ENCODE measurements around the gene RAB17. TPM values are rescaled to one million over a fixed set of nuclear protein-coding genes. Genes with fewer than 3 reads are reported as not detected.

The RAB17 gene
- total and polyA plus RNA-seq, 12 donors: 0.37 to 18.7 (median 5.0) TPM

DNA sequence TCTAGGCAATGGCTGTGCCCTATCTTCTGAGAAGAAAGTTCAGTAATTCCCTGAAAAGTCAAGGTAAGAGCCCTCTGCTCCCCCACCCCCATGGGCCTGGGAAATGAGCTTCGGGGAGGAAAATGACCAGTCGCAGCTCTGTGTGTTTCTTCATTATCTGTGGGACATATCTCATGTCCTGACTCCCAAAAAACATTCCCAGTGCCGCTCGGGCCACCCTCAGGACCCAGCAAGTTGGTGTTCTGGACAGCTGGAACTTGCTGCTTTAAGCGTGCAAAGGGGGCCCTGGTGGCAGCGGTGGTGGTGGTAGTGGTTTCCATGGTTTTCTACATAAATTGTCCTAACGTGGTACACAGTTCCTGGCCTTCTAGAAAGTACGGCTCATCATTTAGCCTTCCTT is 41.3 kb downstream of the RAB17 start:
- H3K9me3 ChIP-seq (replicated peaks in 1 of 3): no peaks in the 10 kb centered on the region
- no peaks in the 10 kb centered on the region for H3K27me3 ChIP-seq
- no peak for TF ChIP-seq POLR2A (IDR thresholded peaks at IDR 0.05)
- H3K4me3 ChIP-seq: no peak overlapping the region
- no peaks in the 10 kb centered on the region for H3K36me3 ChIP-seq (replicated peaks in 1 of 2)
- no peaks in the 10 kb centered on the region for H3K4me1 ChIP-seq (replicated peaks in 1 of 2)
- no peak overlapping the region for H3K27ac ChIP-seq
- whole genome bisulfite sequencing, 4 donors: 79 to 86% (median 84%) methylated on average over 6 to 8 of the region's 8 CpGs
- intact Hi-C loops (cut with DNase I): no loop called here
- DNase-seq: no peak

DNA sequence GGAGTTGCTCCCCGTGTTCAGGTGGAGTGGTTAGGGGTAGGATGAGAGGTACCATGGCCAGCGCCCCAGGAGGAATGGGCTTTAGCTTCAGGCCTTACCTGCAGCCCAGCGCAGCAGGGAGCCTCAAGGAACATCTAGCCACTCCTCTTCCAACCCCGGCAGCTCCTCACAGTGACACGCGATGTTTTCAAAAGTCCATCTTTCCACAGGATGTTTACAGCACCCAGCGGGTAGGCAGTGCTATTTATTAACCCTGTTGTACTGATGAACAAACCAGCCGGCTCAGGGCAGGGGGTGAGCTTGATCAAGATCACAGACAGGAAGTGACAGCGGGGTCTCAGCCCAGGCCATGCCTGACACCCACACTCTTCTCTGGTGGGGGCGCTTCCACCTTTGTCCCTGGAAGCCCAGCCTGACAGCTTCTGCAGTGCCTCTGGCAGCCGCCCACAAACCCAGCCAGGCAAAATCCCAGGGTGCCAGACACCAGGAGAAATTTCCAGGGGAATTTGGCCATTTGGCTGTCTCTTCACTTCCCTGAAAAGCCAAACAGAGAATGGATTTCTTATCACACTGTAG is 42.6 kb downstream of the RAB17 start:
- no peaks in the 10 kb centered on the region for H3K36me3 ChIP-seq (replicated peaks in 1 of 2)

DNA sequence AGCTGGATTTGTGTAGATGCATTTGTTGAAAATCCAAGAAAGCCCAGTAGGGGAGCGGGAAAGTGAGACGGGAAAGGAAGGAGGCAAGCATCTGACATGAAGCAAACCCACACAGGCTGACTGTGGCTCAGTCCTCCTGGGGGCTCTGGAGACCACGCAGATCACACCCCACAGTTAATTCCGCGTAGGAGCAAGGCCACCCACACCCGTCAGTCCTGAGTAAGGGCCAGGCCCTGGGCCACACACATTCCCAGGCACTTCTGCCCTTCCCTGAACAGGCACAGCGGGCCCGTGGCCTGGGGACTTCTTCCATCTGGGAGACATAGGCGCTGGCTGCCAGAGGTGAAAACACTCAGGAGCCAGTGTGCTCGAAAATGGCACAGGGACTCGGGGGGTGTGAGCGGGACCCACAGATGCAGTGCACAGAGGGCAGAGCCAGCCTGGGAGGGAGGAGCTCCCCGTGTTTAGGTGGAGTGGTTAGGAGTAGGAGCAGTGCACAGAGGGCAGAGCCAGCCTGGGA is 43.6 kb downstream of the RAB17 start:
- H3K27me3 ChIP-seq: no peaks in the 10 kb centered on the region
- no peaks in the 10 kb centered on the region for H3K9me3 ChIP-seq (replicated peaks in 1 of 3)
- DNase-seq: no peak
- TF ChIP-seq, protein P1, sequence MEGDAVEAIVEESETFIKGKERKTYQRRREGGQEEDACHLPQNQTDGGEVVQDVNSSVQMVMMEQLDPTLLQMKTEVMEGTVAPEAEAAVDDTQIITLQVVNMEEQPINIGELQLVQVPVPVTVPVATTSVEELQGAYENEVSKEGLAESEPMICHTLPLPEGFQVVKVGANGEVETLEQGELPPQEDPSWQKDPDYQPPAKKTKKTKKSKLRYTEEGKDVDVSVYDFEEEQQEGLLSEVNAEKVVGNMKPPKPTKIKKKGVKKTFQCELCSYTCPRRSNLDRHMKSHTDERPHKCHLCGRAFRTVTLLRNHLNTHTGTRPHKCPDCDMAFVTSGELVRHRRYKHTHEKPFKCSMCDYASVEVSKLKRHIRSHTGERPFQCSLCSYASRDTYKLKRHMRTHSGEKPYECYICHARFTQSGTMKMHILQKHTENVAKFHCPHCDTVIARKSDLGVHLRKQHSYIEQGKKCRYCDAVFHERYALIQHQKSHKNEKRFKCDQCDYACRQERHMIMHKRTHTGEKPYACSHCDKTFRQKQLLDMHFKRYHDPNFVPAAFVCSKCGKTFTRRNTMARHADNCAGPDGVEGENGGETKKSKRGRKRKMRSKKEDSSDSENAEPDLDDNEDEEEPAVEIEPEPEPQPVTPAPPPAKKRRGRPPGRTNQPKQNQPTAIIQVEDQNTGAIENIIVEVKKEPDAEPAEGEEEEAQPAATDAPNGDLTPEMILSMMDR (IDR thresholded peaks at IDR 0.05): no peak
- TF ChIP-seq POLR2A (IDR thresholded peaks at IDR 0.05): no peak
- H3K36me3 ChIP-seq (replicated peaks in 1 of 2): no peaks in the 10 kb centered on the region
- H3K4me3 ChIP-seq: no peak overlapping the region
- no peak overlapping the region for H3K27ac ChIP-seq
- H3K4me1 ChIP-seq (replicated peaks in 1 of 2): no peaks in the 10 kb centered on the region
- 78 to 86% (median 83%) methylated on average over 5 to 13 of the region's 13 CpGs for WGBS, 4 donors
- intact Hi-C loops (cut with DNase I): no loop called here

More for the DNA sequence above, 42.6 kb downstream of the RAB17 start:
- DNase-seq: no peak
- intact Hi-C loops (cut with DNase I): no loop called here
- Histone ChIP-seq H3K4me1 (replicated peaks in 1 of 2) (no peaks in the 10 kb centered on the region), H3K4me3 (no peak overlapping the region), H3K9me3 (replicated peaks in 1 of 3) (no peaks in the 10 kb centered on the region), H3K27me3 (no peaks in the 10 kb centered on the region), H3K27ac (no peak overlapping the region)
- no peak for TF ChIP-seq POLR2A (IDR thresholded peaks at IDR 0.05)
- TF ChIP-seq, protein P1 (IDR thresholded peaks at IDR 0.05): no peak
- WGBS, 4 donors: 54 to 75% (median 59%) methylated on average over 11 of the region's 11 CpGs

DNA sequence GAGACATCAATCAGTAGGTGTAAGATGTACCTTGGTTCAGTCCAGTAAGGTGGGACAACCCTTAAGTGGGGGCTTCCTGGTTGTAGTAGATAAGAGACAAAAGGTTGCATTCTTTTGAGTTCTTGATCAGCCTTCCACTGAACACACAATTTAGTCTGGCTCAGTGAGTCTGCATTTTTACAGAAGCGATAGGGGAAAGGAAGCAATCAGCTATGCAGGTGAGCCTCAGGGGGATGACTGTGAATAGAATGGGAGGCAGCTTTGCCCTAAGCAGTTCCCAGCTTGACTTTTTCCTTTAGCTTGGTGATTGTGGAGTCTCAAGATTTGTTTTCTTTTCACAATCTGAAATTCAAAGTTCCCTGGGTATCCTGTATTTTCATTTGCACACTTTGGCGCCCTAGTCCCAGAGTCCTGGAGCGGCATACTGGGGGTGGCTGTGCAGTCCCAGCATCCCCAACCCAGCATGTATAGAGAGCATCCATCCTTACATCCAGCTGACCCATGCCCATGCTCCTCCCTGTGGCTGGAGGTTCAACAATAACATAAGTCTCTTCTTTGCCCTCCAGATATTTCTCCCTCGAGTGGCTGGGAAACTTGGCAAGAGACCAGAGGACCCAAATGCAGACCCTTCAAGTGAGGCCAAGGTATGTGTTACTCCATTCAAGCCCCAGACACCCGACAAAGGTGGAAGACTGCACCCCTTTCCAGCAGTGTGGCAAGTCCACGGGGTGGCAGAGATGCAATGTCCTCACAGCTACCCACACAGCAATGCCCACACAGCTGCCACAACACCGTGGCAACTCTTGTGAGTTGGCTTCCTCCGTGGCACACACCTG is 44.3 kb downstream of the RAB17 start:
- H3K4me3 ChIP-seq: no peak overlapping the region
- DNase-seq: no peak

More for the DNA sequence above, 44.3 kb downstream of the RAB17 start:
- WGBS, 4 donors: 74 to 81% (median 77%) methylated on average over 8 of the region's 8 CpGs
- no peak overlapping the region for H3K27ac ChIP-seq
- no peaks in the 10 kb centered on the region for H3K9me3 ChIP-seq (replicated peaks in 1 of 3)
- H3K36me3 ChIP-seq (replicated peaks in 1 of 2): no peaks in the 10 kb centered on the region
- intact Hi-C loops (cut with DNase I): no loop called here
- no peaks in the 10 kb centered on the region for H3K27me3 ChIP-seq
- H3K4me1 ChIP-seq (replicated peaks in 1 of 2): no peaks in the 10 kb centered on the region
- TF ChIP-seq POLR2A (IDR thresholded peaks at IDR 0.05): no peak
- TF ChIP-seq, protein P1 (IDR thresholded peaks at IDR 0.05): no peak

All from adrenal gland (tissue), 12 donors.